GM21717 (cell line): ENCODE data around the gene MC3R.

Experiments
- ATAC-seq: cut with Tn5 transposase; IDR thresholded peaks from one replicate; pipeline ENCODE4 v1.9.1; 2021; ENCODE audit warnings: mild to moderate bottlenecking, moderate library complexity; ENCODE audit not compliant: unreplicated experiment

MC3R gene

DNA sequence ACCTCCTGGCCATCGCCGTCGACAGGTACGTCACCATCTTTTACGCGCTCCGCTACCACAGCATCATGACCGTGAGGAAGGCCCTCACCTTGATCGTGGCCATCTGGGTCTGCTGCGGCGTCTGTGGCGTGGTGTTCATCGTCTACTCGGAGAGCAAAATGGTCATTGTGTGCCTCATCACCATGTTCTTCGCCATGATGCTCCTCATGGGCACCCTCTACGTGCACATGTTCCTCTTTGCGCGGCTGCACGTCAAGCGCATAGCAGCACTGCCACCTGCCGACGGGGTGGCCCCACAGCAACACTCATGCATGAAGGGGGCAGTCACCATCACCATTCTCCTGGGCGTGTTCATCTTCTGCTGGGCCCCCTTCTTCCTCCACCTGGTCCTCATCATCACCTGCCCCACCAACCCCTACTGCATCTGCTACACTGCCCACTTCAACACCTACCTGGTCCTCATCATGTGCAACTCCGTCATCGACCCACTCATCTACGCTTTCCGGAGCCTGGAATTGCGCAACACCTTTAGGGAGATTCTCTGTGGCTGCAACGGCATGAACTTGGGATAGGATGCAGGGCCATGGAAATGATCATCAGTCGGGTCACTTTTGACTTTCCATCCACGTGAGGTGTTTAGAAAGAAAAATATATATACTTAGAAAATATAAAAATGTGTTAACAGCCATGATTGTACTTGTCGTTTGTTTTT lies 868 bp downstream of the MC3R start:
- no peak for ATAC-seq

DNA sequence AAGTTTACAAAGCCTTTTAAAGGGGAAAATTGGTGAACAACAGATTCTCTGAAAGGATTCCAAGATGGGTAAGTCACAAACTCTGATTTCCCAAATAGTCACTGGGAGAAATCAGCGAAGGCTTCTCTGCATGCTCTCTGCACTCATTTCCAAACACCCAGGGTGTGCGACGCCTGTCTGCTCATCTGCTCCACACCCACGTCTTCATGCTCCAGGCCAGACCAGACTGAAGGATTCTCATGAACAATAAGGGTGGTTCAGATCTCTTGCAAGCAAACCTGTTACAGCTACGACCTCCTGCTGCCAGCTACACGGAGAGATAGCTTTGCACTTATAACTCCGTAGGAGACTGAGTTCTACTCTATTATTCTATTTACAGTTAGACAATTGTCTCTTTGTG lies 1.4 kb downstream of the MC3R start:
- ATAC-seq = no peak

DNA sequence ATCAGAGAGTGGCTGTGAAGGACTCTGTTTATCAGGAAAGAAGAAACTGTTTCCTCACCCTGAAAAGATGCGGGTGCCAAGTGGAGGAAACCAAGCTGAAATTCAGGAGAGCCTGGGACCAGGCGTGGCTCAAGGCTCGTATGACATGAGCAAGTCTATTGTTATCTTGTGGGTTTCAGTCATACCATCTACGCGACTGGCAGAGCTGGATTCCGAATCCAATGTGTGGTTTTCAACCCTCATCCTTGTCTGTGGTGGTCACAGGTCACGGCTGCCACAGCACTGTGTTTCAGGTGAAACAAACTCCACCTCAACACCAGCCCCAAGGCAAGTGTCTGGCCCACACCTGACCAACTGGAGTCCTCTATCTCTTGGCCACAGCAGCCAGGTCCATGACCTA lies 9.1 kb downstream of the MC3R start:
- ATAC-seq = no peak

- ATAC-seq = no peak
Measured at GRCh38 chr20:56259948-56260347, 11.4 kb downstream of the MC3R start.

DNA sequence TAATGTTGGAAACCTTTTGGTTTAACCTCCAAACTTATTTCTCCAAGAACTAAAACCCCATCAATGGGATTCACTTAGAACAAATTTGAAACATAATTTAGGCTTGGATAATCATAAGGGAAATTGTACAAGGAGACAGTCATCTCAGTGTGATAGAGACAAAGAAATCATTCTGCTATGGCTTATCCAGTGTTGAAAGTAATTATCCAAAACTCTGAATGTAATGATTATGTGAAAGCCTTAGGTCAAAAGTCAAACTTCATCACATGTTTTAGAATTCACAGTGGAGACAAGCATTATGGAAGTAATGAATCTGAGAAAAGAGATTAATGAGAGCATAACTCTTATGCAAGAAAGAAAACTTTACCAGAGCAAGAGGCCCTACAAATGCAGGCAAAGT lies 20.0 kb downstream of the MC3R start:
- no peak for ATAC-seq

- ATAC-seq = no peak
Measured at GRCh38 chr20:56271974-56272373, 23.4 kb downstream of the MC3R start.

DNA sequence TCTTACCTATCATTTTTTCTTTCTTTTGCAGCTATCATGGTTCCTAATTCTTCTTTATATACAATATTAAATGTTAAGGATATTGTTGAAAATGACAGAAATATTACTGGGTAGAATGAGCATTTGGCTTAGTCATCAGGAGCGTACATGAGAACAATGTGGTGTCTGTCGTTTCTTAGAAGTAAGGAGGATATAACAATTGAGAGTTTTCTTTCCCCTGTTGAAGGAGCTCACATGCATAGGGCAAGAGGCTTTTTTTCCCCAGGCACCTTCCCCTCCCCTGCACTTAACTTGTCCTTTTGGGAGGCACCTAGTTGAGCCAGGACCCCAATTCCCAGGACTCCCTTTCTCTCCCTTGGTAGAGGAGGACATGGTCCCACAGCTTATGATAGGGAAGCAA lies 25.0 kb downstream of the MC3R start:
- no peak for ATAC-seq

DNA sequence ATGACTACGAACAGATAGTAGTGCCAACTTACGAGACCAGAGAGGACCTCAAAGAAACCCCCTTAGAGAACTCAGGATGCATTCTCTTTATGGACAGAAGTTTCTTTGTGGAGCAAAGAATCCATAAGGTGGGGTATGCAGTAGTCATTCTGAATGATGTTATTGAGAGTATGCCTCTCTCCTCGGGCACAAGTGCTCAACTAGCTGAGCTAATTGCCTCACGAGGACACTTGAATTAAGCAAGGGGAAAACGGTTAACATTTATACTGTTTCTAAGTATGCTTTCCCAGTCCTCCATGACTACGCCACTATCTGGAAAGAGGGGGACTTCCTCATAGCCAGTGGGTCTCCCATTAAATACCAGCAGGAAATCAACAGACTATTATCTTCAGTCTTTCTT lies 25.6 kb downstream of the MC3R start:
- ATAC-seq = no peak

- no peak for ATAC-seq
Measured at GRCh38 chr20:56278196-56278595, 29.7 kb downstream of the MC3R start.

- no peak for ATAC-seq
Measured at GRCh38 chr20:56285496-56285895, 37.0 kb downstream of the MC3R start.

- ATAC-seq = no peak
Measured at GRCh38 chr20:56289652-56290051, 41.1 kb downstream of the MC3R start.

- ATAC-seq = no peak
Measured at GRCh38 chr20:56299362-56299761, 50.8 kb downstream of the MC3R start.
